ENCODE data around the gene GLIS1. TPM values are rescaled to one million over a fixed set of nuclear protein-coding genes. Genes with fewer than 3 reads are reported as not detected.

Gene GLIS1
- total and polyA plus RNA-seq, 2 donors = 0.42 to 2.0 TPM

- 77% methylated on average over 4 of the region's 4 CpGs for WGBS
- DNase-seq (ENCODE audit: extremely low spot score) = no peak
- no peaks in the 10 kb centered on the region for H3K4me1 ChIP-seq (ENCODE audit: insufficient read depth)
Observed at GRCh38 chr1:53615101-53615500, 123.9 kb downstream of the GLIS1 start.

GRCh38 chr1:53614231-53615021 lies 124.5 kb downstream of the GLIS1 start:
- Histone ChIP-seq H3K4me3 (ENCODE audit: low read depth, low read length) (no peak overlapping the region), H3K36me3 (ENCODE audit: insufficient read depth) (no peaks in the 10 kb centered on the region), H3K4me1 (ENCODE audit: insufficient read depth) (no peaks in the 10 kb centered on the region), H3K27ac (ENCODE audit: low read depth) (no peak overlapping the region)
- 75% methylated on average over 12 of the region's 12 CpGs for WGBS
- DNase-seq (ENCODE audit: extremely low spot score) = no peak

More at GRCh38 chr1:53615101-53615500, 123.9 kb downstream of the GLIS1 start:
- Histone ChIP-seq H3K36me3 (ENCODE audit: insufficient read depth) (no peaks in the 10 kb centered on the region), H3K4me3 (ENCODE audit: low read depth, low read length) (no peak overlapping the region), H3K27ac (ENCODE audit: low read depth) (no peak overlapping the region)

GRCh38 chr1:53608676-53609075 lies 130.3 kb downstream of the GLIS1 start:
- Histone ChIP-seq H3K36me3 (ENCODE audit: insufficient read depth) (no peaks in the 10 kb centered on the region), H3K4me3 (ENCODE audit: low read depth, low read length) (no peak overlapping the region), H3K4me1 (ENCODE audit: insufficient read depth) (no peaks in the 10 kb centered on the region), H3K27ac (ENCODE audit: low read depth) (no peak overlapping the region)
- no peak for DNase-seq (ENCODE audit: extremely low spot score)

GRCh38 chr1:53608071-53608470 lies 130.9 kb downstream of the GLIS1 start:
- H3K27ac ChIP-seq (ENCODE audit: low read depth) = no peak overlapping the region
- no peak for DNase-seq (ENCODE audit: extremely low spot score)
- H3K36me3 ChIP-seq (ENCODE audit: insufficient read depth) = no peaks in the 10 kb centered on the region
- no peaks in the 10 kb centered on the region for H3K4me1 ChIP-seq (ENCODE audit: insufficient read depth)
- 96% methylated on average over 2 of the region's 2 CpGs for WGBS
- no peak overlapping the region for H3K4me3 ChIP-seq (ENCODE audit: low read depth, low read length)

GRCh38 chr1:53606651-53607051 lies 132.3 kb downstream of the GLIS1 start:
- Histone ChIP-seq H3K4me1 (ENCODE audit: insufficient read depth) (no peaks in the 10 kb centered on the region), H3K36me3 (ENCODE audit: insufficient read depth) (no peaks in the 10 kb centered on the region), H3K4me3 (ENCODE audit: low read depth, low read length) (no peak overlapping the region), H3K27ac (ENCODE audit: low read depth) (no peak overlapping the region)
- 65% methylated on average over 19 of the region's 19 CpGs for WGBS
- no peak for DNase-seq (ENCODE audit: extremely low spot score)

- Histone ChIP-seq H3K27ac (ENCODE audit: low read depth) (no peak overlapping the region), H3K36me3 (ENCODE audit: insufficient read depth) (no peaks in the 10 kb centered on the region), H3K4me3 (ENCODE audit: low read depth, low read length) (no peak overlapping the region), H3K4me1 (ENCODE audit: insufficient read depth) (no peaks in the 10 kb centered on the region)
- 89% methylated on average over 8 of the region's 8 CpGs for WGBS
- no peak for DNase-seq (ENCODE audit: extremely low spot score)
Observed at GRCh38 chr1:53606197-53606596, 132.8 kb downstream of the GLIS1 start.

- H3K27ac ChIP-seq (ENCODE audit: low read depth) = no peak overlapping the region
- no peaks in the 10 kb centered on the region for H3K4me1 ChIP-seq (ENCODE audit: insufficient read depth)
- H3K36me3 ChIP-seq (ENCODE audit: insufficient read depth) = no peaks in the 10 kb centered on the region
- 89% methylated on average over 8 of the region's 8 CpGs for WGBS
- no peak for DNase-seq (ENCODE audit: extremely low spot score)
- no peak overlapping the region for H3K4me3 ChIP-seq (ENCODE audit: low read depth, low read length)
Observed at GRCh38 chr1:53605181-53605580, 133.8 kb downstream of the GLIS1 start.

- H3K27ac ChIP-seq (ENCODE audit: low read depth) = no peak overlapping the region
- H3K4me1 ChIP-seq (ENCODE audit: insufficient read depth) = no peaks in the 10 kb centered on the region
- H3K4me3 ChIP-seq (ENCODE audit: low read depth, low read length) = no peak overlapping the region
- DNase-seq (ENCODE audit: extremely low spot score) = no peak
- no peaks in the 10 kb centered on the region for H3K36me3 ChIP-seq (ENCODE audit: insufficient read depth)
- 85% methylated on average over 5 of the region's 5 CpGs for WGBS
Observed at GRCh38 chr1:53604291-53604919, 134.6 kb downstream of the GLIS1 start.

- WGBS = 95% methylated on average over 6 of the region's 6 CpGs
- H3K4me1 ChIP-seq (ENCODE audit: insufficient read depth) = no peaks in the 10 kb centered on the region
- no peak overlapping the region for H3K4me3 ChIP-seq (ENCODE audit: low read depth, low read length)
- no peak for DNase-seq (ENCODE audit: extremely low spot score)
- no peaks in the 10 kb centered on the region for H3K36me3 ChIP-seq (ENCODE audit: insufficient read depth)
- no peak overlapping the region for H3K27ac ChIP-seq (ENCODE audit: low read depth)
Observed at GRCh38 chr1:53603431-53603830, 135.5 kb downstream of the GLIS1 start.

- Histone ChIP-seq H3K27ac (ENCODE audit: low read depth) (no peak overlapping the region), H3K4me1 (ENCODE audit: insufficient read depth) (no peaks in the 10 kb centered on the region), H3K36me3 (ENCODE audit: insufficient read depth) (no peaks in the 10 kb centered on the region), H3K4me3 (ENCODE audit: low read depth, low read length) (no peak overlapping the region)
- no peak for DNase-seq (ENCODE audit: extremely low spot score)
- WGBS = 82% methylated on average over 21 of the region's 21 CpGs
Observed at GRCh38 chr1:53601867-53602775, 136.8 kb downstream of the GLIS1 start.

GRCh38 chr1:53601031-53601745 lies 137.8 kb downstream of the GLIS1 start:
- Histone ChIP-seq H3K36me3 (ENCODE audit: insufficient read depth) (no peaks in the 10 kb centered on the region), H3K4me1 (ENCODE audit: insufficient read depth) (no peaks in the 10 kb centered on the region), H3K27ac (ENCODE audit: low read depth) (no peak overlapping the region), H3K4me3 (ENCODE audit: low read depth, low read length) (no peak overlapping the region)
- WGBS = 87% methylated on average over 11 of the region's 11 CpGs
- no peak for DNase-seq (ENCODE audit: extremely low spot score)

- 73% methylated on average over 8 of the region's 8 CpGs for WGBS
Observed at GRCh38 chr1:53600561-53600960, 138.4 kb downstream of the GLIS1 start.

GRCh38 chr1:53600001-53600400 lies 139.0 kb downstream of the GLIS1 start:
- no peak for DNase-seq (ENCODE audit: extremely low spot score)
- 75% methylated on average over 5 of the region's 5 CpGs for WGBS
- no peak overlapping the region for H3K27ac ChIP-seq (ENCODE audit: low read depth)

More at GRCh38 chr1:53600561-53600960, 138.4 kb downstream of the GLIS1 start:
- no peaks in the 10 kb centered on the region for H3K36me3 ChIP-seq (ENCODE audit: insufficient read depth)
- H3K4me3 ChIP-seq (ENCODE audit: low read depth, low read length) = no peak overlapping the region
- H3K4me1 ChIP-seq (ENCODE audit: insufficient read depth) = no peaks in the 10 kb centered on the region
- DNase-seq (ENCODE audit: extremely low spot score) = no peak
- H3K27ac ChIP-seq (ENCODE audit: low read depth) = no peak overlapping the region

More at GRCh38 chr1:53600001-53600400, 139.0 kb downstream of the GLIS1 start:
- H3K36me3 ChIP-seq (ENCODE audit: insufficient read depth) = no peaks in the 10 kb centered on the region
- H3K4me3 ChIP-seq (ENCODE audit: low read depth, low read length) = no peak overlapping the region
- no peaks in the 10 kb centered on the region for H3K4me1 ChIP-seq (ENCODE audit: insufficient read depth)
